Esophagus squamous epithelium (tissue), 4 donors: ENCODE results near the gene TEP1.

Source experiments
- POLR2A ChIP-seq, 4 donors: fragments of 450-650 bp; IDR thresholded peaks; one replicate each; pipeline ENCODE4 v1.6.1; 2017; ENCODE audit warnings: antibody characterized with exemption in 4 of 4, mild to moderate bottlenecking in 4 of 4, moderate library complexity in 3 of 4
- TF ChIP-seq, protein P1 (sequence below), 6 experiments: fragments of 450-650 bp in 4 of 6; fragments of 200-600 bp in 2 of 6; sonication (generic) in 2 of 6; IDR thresholded peaks; one replicate each; pipeline ENCODE4 v1.5.1; 2016 to 2019; ENCODE audit warnings: antibody characterized with exemption in 6 of 6, mild to moderate bottlenecking in 4 of 6, moderate library complexity in 4 of 6

DNA sequence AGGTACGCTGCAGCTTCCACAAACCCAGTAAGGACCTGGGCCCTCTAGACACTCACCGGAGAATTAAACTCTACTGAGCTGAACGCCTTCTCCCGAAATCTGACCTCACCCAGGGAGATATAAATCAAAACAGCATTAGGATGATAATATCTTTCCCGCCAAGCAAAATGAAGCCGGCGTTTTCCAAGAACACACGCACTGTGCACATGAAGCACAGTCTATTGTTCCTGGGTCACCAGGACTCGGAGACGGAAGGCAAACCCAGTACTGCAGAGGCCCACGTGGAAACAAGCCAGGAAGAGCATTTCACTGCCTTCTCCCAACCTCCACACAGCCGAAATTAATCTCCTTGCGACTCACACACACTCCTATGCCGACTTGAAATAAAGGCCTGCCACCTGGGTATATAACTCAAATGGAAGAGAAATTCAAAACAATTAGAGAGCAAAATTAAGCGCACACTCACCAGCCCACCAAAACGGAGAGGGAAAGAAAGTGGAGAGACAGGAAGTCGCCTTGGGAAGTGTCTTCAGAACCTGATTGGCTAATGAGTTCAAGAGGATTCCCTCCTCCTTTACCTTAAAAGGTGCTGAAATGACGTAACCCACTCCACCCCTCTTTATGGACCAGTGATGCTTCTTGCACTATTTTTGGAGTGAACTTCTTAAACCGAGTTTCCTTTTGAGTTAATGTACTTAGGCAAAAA lies 80.4 kb downstream of the TEP1 start, which contains the start of gene CCNB1IP1:
- TF ChIP-seq, protein P1, sequence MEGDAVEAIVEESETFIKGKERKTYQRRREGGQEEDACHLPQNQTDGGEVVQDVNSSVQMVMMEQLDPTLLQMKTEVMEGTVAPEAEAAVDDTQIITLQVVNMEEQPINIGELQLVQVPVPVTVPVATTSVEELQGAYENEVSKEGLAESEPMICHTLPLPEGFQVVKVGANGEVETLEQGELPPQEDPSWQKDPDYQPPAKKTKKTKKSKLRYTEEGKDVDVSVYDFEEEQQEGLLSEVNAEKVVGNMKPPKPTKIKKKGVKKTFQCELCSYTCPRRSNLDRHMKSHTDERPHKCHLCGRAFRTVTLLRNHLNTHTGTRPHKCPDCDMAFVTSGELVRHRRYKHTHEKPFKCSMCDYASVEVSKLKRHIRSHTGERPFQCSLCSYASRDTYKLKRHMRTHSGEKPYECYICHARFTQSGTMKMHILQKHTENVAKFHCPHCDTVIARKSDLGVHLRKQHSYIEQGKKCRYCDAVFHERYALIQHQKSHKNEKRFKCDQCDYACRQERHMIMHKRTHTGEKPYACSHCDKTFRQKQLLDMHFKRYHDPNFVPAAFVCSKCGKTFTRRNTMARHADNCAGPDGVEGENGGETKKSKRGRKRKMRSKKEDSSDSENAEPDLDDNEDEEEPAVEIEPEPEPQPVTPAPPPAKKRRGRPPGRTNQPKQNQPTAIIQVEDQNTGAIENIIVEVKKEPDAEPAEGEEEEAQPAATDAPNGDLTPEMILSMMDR (IDR thresholded peaks at IDR 0.05) = no peak
- peak in 2 of 4 donors; percentile 43 to 61 for TF ChIP-seq POLR2A (IDR thresholded peaks at IDR 0.05)
